Activated T-helper 1 cell treated with anti-CD3 and anti-CD28 coated beads, Interleukin-2, amount 50 U/mL, for 16 hours (primary cell): ENCODE data around the gene EXD3.
"Not testable (repeated sequence)": the region's sequence is repeated elsewhere in the genome, so short reads cannot be mapped to it uniquely, and the experiment has no call there.

Experiments used
- DNase-seq, 2 donors: peaks; one replicate each; pipeline ENCODE4 v3.0.0-alpha.2; 2020; ENCODE audit warnings: low read depth in 1 of 2, low spot score in 1 of 2

The EXD3 gene

GRCh38 chr9:137381501-137382443, 41.2 kb downstream of the EXD3 start:
- DNase-seq = no peak

GRCh38 chr9:137380606-137381005, 42.4 kb downstream of the EXD3 start:
- no peak for DNase-seq

DNA sequence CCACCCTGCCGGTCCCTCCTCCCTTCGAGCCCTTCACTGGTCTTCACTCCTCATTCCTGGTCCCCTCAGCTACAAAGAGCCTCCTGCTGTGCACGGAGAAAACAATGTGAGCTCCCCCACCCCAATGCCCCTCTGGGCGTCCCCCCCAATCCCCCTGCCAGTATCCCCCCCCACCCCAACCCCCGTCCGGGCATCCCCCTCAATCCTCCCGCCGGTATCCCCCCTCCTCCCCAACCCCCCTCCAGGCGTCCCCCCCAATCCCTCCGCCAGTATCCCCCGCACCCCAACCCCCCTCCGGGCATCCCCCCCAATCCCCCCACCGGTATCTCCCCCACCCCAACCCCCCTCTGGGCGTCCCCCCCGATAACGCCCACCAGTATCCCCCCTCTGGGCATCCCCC, 42.8 kb downstream of the EXD3 start:
- no peak for DNase-seq

DNA sequence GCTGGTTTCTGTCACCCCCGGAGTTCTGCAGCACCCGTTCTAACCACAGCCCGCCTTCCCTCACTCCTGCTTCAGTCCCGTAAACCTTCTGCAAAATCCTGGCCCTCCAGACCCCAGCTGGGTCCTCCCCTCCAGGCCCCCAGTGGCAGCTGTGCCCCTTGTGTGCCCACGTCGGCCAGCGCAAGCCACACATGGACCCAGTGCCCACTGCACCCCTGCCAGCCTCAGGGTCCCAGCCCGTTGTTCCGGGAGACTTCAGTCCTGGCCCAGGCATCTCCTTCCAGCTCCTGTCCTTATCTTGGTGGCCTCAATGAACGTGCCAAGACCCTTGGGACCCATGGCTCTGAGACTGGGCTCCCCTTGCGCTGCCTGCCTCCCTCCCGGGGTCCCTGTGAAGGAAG, 43.2 kb downstream of the EXD3 start:
- no peak for DNase-seq

GRCh38 chr9:137378688-137379410, 44.1 kb downstream of the EXD3 start:
- DNase-seq = not testable (repeated sequence)

GRCh38 chr9:137376386-137376785, 46.6 kb downstream of the EXD3 start:
- no peak for DNase-seq

DNA sequence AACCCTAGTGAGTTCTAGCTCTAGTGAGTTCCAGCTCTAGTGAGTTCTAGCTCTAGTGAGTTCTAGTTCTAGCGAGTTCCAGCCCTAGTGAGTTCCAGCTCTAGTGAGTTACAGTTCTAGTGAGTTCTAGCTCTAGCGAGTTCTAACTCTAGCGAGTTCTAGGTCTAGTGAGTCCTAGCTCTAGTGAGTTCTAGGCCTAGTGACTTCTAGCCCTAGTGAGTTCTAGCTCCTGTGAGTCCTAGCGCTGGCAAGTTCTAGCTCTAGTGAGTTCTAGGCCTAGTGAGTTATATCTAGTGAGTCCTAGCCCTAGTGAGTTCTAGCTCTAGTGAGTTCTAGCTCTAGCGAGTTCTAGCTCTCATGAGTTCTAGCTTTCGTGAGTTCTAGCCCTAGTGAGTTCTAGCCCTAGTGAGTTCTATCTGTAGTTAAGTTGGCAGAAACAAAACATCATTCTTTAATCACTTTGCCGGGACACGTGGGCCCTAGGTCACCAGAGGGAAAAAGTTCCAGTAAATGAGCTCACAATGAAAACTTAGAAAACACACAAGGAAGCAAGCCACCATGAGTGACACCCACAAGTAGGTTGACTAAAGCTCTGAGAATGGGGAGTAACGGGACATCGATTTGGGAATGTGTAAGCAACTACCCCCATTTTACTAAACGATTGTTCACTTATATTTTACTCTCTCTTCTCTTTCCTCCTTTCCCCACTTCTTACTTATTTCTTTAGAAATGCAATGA, 47.5 kb downstream of the EXD3 start:
- DNase-seq = no peak

DNA sequence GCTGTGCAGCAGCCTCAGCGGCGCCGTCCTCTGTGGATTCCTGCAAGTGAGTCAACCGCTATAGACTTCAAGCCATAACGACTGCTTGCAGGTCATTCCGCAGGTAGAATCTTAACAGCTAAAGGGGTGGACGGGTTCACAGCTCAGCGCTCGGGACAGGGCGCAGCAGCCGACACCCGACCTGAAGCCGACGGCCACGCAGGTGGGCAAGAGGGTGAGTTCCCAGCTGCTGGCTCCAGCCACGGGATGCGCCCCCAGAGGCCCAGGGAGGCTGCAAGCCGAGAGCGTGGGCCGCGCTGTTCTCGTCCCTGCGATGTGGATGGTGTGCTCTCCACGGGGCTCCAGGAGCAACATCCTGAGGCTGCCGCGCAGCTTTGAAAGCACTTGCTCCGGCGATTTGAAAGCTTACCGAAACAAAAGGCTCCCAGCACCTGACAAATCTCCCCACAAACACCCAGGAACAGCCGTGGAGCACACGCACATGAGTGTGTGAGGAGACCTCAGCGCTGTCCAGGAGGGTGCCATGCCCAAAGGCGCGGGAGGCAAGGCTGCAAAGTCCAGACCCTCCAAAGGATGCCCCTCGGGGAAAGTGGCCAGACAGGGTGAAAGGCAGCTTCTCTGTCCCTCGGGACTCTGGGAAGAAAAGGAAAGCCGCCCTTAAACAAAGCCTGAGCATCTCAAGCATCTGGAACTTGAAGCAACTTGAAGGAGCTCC, 48.7 kb downstream of the EXD3 start:
- no peak for DNase-seq

- DNase-seq = no peak
These were observed 49.4 kb downstream of the EXD3 start for GRCh38 chr9:137373611-137373980.

DNA sequence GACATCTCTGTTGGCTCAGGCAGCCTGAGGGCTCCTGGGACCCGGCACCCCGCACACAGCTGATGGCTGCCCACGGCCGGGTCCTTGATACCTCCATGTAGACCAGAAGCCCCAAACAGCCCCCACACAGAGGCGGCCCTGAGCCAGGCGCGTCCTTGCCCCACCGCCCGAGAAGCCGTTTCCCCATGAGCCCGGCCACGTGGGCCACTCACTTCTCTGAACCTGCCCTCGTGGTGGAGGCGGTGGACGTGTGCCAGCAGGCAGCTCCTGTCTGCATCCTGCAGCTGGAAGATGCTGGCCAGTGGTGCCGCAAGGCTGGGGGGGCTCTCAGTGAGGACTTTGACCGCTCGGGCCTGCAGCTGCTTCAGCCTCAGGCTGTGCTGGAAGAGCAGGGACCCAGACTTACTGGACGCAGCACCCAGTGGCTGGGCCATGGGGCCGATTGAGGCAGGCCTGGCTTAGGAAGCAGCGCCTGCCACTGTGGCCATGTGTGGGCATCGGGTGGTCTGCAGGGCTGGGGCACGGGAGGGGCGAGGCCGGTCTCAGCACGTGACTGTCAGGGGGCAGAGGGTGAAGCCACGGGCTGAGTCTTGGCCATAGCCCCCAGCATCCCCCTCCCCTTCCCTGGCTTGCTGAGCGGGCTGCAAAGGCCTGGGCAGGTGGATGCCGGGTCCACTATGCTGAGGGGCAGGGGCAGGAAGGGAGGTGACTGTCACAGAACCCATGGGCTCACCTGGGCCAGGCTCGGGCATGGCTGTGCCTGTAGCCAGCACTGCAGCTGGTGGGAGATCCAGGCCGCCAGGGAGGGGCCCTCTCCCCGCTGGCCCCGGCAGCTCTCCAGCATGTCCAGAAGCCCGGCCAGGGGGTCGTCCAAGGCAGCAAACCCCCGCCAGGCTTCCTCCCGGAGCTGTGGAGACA, 50.0 kb downstream of the EXD3 start:
- no peak for DNase-seq

DNA sequence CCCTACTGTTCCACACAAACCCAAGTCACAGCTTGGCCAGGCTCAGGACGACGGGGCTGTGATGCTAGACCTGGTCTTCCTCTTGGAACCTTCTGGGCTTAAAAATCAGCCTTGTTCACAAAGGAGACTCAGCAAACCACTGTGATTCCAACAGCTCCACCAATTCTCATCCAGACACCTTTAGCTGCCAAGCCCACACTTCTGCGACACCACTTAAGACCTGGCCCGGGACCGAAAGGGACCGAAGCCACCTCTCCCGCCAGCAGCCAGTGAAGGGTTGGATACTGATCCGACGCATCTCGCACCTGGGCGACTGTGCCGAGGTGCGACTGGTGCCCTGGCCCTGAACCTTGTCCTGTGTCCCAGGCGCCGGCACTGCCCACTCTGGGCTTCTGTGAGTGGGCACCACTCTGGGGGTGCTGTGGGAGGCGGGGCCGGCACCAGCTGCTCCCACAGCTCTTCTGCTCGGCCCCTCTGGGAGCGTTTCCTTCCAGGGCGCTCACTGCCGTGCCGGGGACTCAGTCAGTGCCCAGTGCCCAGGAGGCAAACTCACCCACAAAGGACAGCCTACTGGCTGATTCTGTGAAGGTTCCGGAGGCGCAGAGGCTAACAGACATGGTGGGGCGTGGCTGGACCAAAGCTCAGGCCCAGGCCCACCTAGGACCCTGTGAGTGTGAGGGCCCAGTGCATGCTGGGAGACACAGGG, 50.9 kb downstream of the EXD3 start:
- no peak for DNase-seq

DNA sequence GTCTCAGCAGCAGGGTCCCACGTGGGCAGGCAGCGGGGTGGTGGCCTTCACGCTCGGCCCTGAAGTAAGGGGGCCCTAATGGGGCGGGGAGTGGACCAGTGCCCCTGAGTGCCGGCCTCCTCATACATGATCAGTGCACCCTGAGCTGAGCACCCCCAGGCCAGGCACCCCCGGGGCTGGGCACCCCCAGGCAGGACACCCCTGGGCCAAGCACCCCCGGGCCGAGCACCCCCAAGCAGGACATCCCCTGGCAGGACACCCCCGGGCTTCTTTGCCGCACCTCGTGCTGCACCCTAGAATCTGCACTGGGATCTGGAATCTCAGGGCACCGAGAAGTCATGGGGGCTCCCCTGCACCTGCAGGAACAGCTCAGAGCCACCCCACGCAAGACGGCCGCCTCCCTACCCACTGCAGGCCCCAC, 51.4 kb downstream of the EXD3 start:
- DNase-seq = no peak

GRCh38 chr9:137370865-137371520, 52.0 kb downstream of the EXD3 start:
- no peak for DNase-seq

DNA sequence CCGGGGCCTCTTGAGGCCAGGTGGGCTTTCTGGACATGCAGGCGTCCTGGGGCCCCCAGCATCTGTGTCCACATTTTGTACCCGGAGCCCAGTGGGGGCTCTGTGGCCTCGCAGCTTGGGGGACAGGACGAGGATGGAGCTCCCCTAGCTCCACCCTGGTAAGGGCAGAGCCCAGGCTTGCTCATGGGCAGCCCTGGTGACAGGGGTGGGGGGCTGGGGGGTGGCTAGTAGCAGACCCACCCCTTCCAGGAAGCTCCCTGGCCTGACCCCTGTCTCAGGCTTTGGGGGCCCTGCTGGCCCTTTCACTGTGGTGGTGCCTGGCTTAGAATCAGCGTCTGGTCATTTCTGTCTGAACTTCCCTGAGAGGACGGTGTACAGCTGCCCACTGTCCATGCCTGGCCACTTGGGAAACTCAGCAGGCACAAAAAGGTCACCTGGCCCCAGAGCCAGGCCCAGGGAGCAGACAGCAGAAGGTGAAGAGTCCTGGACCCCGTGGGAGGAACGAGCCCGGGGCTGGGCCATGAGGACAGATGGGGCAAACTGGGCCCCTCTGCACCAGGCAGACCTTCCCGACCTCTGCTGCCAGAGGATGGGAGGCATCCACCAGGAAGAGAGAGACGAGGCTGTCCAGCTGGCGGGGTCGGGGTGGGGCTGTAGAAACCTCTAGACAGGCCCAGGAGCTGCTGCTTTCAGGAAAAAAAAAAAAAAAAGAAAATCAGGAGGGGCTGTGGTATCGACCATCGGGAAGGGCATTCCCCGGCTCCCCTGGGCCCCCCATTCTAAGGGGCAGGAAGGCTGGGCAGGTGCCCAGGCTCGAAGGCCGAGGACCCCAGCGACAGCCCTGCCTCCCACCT, 52.8 kb downstream of the EXD3 start:
- no peak for DNase-seq

DNA sequence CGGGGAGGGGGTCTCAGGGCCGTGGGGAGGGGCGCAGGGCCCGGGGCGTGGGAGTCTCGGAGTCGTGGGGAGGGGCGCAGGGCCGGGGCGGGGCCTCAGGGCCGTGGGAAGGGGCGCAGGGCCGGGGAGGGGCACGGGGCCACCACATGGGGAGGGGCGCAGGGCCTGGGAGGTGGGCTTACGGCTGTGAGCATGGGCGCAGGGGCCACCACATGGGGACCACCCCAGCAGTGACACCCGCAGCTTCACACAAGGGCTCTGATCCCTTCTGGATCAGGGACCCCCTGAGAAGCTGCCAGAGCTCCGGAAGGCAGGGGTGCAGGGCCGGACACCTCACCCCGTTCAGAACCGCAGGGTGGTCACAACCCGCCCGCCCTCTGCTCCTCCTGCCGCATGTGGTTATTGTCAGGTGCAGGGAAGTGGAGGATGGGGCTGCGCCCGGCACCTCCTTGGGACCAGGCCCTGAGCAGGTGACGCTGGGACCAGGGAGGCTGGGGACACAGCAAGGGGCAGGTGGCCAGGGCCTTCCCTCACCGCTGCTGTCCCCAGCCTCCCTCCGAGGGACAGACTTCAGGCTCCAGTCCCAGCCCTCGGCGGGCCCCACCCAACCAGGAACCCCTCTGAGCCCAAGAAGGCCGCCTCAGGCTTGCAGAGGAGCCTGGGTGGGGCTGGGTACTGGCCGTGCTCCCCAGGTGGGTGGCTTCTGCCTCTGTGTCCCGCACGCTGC, 53.7 kb downstream of the EXD3 start:
- DNase-seq = no peak

DNA sequence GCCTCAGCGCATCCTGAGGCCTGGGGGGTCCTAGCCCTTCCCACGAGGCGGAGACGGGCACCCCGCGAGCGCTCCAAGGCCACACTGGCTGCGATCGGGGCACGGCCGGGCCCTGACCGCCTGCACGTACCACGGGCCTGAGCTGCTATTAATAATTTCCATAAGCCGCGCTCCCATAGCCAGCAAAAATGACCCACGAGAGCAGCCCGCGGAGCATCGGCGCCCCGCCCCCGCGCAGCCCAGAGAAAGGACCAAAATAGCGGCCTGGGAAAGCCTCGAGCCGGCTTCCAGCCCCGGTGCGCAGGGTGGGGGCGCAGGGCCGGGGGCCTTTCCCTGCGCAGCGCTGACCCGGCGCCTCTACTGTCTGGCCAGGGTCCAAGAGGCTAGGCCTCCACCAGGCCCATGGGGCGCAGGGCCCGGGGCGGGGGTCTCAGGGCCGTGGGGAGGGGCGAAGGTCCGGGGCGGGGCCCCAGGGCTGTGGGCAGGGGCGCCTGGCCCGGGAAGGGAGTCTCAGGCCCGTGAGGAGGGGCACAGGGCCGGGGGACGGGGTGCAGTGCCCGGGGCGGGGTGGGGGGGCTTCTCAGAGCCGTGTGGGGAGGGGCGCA, 54.4 kb downstream of the EXD3 start:
- DNase-seq = no peak
